ENCODE measurements around the gene POT1. TPM values are rescaled to one million over a fixed set of nuclear protein-coding genes. Genes with fewer than 3 reads are reported as not detected.

The POT1 gene
- total RNA-seq, 4 donors from 2014 or later: 5.1 to 20.3 (median 10.4) TPM

DNA sequence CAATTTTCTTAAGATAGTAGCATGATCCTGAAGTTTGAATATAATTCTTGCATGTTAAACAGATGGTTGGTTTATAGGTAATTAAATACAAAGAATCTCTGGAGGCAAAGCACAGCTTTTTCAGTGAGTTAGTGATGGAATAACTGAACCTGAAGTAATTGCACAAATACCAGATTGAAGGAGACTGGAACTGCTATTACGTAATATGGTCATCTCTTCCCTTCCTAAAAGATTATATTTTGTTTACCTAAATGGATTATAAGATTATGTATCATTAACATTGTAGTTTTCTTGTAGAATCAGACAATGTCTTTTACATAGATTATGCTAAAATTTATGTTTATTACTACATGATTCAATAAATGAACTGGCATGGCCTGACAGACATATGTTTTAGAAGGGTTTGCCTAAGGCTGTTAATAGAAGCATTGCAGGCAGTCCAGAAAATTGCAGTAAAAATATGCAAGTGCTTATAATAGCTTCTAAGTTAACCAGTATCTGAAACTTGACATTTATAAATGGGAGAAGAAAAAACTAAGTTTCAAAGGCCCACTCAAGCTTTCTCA, 128.2 kb downstream of the POT1 start:
- Histone ChIP-seq H3K9me3 (no peaks in the 10 kb centered on the region), H3K27me3 (no peaks in the 10 kb centered on the region), H3K4me1 (no peaks in the 10 kb centered on the region), H3K4me3 (no peak overlapping the region), H3K27ac (no peak overlapping the region), H3K36me3 (no peaks in the 10 kb centered on the region)
- ATAC-seq (no peak), DNase-seq (no peak)
- in situ Hi-C loops (cut with MboI; ENCODE audit: low sequenced_read_pairs in 4 of 4): no loop called here
- no peak for TF ChIP-seq POLR2A (IDR thresholded peaks at IDR 0.05)
- TF ChIP-seq, protein P1, sequence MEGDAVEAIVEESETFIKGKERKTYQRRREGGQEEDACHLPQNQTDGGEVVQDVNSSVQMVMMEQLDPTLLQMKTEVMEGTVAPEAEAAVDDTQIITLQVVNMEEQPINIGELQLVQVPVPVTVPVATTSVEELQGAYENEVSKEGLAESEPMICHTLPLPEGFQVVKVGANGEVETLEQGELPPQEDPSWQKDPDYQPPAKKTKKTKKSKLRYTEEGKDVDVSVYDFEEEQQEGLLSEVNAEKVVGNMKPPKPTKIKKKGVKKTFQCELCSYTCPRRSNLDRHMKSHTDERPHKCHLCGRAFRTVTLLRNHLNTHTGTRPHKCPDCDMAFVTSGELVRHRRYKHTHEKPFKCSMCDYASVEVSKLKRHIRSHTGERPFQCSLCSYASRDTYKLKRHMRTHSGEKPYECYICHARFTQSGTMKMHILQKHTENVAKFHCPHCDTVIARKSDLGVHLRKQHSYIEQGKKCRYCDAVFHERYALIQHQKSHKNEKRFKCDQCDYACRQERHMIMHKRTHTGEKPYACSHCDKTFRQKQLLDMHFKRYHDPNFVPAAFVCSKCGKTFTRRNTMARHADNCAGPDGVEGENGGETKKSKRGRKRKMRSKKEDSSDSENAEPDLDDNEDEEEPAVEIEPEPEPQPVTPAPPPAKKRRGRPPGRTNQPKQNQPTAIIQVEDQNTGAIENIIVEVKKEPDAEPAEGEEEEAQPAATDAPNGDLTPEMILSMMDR (IDR thresholded peaks at IDR 0.05 in 4 of 5, conservative IDR thresholded peaks at IDR 0.05 in 1 of 5): no peak
- intact Hi-C loops (cut with DNase I; ENCODE audit: low total_unique reads): no loop called here

DNA sequence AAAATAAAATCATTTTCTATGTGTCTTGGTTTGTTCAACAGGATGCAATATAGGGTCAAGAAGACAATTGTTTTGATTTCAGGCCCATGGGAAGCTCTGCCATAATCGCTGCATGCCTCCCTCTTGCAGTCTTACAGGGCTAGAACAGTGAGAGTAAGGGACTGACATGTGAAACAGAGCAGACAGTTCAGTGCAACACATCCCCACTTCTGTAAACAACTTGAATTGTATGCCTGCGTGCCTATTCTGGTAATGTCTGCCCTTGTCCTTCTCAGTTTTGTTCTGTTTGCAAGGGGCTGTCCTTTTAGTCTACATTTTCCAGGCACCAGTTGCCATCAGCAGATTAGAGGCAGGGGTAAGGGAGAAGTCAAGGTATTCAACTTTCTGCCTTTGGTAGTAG, 129.2 kb downstream of the POT1 start:
- in situ Hi-C loops (cut with MboI; ENCODE audit: low sequenced_read_pairs in 4 of 4) (no loop called here), intact Hi-C loops (cut with DNase I; ENCODE audit: low total_unique reads) (no loop called here)
- TF ChIP-seq, protein P1 (IDR thresholded peaks at IDR 0.05 in 4 of 5, conservative IDR thresholded peaks at IDR 0.05 in 1 of 5): no peak
- TF ChIP-seq POLR2A (IDR thresholded peaks at IDR 0.05): no peak

DNA sequence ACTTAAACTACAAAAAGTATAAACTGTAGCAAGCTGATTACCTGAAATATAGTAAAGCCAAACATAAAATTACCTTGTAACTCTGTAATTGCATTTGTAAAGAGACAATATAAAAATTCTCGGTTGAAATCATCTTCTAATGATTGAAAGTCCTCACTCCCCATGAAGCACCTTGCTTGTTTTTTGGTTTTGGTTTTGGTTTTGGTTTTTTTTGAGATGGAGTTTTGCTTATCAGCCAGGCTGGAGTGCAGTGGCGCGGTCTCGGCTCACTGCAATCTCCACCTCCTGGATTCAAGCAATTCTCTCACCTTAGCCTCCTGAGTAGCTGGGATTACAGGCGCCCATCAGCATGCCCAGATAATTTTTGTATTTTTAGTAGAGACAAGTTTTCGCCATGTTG, 130.2 kb downstream of the POT1 start:
- no peak for DNase-seq
- Histone ChIP-seq H3K36me3 (no peaks in the 10 kb centered on the region), H3K4me3 (no peak overlapping the region), H3K27me3 (no peaks in the 10 kb centered on the region), H3K9me3 (no peaks in the 10 kb centered on the region), H3K4me1 (no peaks in the 10 kb centered on the region), H3K27ac (no peak overlapping the region)
- no peak for TF ChIP-seq POLR2A (IDR thresholded peaks at IDR 0.05)
- TF ChIP-seq, protein P1 (IDR thresholded peaks at IDR 0.05 in 4 of 5, conservative IDR thresholded peaks at IDR 0.05 in 1 of 5): no peak
- intact Hi-C loops (cut with DNase I; ENCODE audit: low total_unique reads): no loop called here
- ATAC-seq: no peak
- in situ Hi-C loops (cut with MboI; ENCODE audit: low sequenced_read_pairs in 4 of 4): loop anchor here in 1 of 4 donors (25.0 kb wide), 1 partner anchor 637 kb away; no protein-coding TSS in a partner anchor

More for the DNA sequence above, 129.2 kb downstream of the POT1 start:
- ATAC-seq (no peak), DNase-seq (no peak)
- H3K4me1 ChIP-seq: no peaks in the 10 kb centered on the region
- H3K27me3 ChIP-seq: no peaks in the 10 kb centered on the region
- H3K27ac ChIP-seq: no peak overlapping the region
- no peaks in the 10 kb centered on the region for H3K9me3 ChIP-seq
- no peak overlapping the region for H3K4me3 ChIP-seq
- H3K36me3 ChIP-seq: no peaks in the 10 kb centered on the region

DNA sequence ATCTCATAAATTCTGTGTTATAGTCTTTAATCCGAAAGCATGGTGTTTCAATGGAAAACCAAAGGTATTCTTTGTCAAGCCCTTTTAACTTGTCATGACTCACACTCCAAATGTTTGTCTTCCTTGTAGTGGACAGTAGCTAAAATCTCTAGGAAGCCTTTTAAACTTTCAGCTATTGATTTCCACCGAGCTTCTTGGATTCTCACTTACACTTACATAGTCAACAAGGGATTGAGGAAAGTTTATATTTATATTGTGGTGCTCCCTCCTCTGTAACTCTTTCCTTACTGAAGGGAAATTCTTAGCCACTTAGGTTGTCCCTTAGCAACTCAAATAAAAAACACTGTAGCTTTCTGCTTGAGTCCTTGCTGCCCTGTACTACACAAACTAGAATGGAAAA, 132.9 kb downstream of the POT1 start:
- no peak for TF ChIP-seq POLR2A (IDR thresholded peaks at IDR 0.05)
- TF ChIP-seq, protein P1 (IDR thresholded peaks at IDR 0.05 in 4 of 5, conservative IDR thresholded peaks at IDR 0.05 in 1 of 5): no peak
- H3K36me3 ChIP-seq: no peaks in the 10 kb centered on the region
- ATAC-seq: no peak
- in situ Hi-C loops (cut with MboI; ENCODE audit: low sequenced_read_pairs in 4 of 4): loop anchor here in 1 of 4 donors (25.0 kb wide), 1 partner anchor 634 kb away; no protein-coding TSS in a partner anchor
- H3K4me1 ChIP-seq: no peaks in the 10 kb centered on the region
- H3K27me3 ChIP-seq: no peaks in the 10 kb centered on the region
- no peak overlapping the region for H3K4me3 ChIP-seq
- H3K9me3 ChIP-seq: no peaks in the 10 kb centered on the region
- intact Hi-C loops (cut with DNase I; ENCODE audit: low total_unique reads): no loop called here
- DNase-seq: no peak
- H3K27ac ChIP-seq: no peak overlapping the region

DNA sequence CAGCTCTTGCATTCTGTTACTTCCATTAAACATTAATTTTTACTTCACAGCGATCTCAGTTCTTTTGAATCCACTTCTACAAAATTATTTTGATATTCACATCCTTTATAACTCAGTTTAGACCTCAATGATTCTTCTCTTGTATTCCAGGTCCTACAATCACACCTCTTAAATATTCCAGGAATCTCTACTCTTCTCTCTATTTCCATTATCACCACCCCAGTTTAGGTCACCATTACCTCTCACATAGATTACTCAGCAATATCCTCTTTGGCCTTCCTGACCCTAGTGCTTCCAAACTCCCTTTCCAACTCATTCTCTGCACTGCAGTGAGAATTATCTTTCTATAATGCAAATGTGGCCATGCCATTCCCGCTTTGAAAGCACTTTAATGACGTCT, 136.9 kb downstream of the POT1 start:
- no peak for DNase-seq
- TF ChIP-seq, protein P1 (IDR thresholded peaks at IDR 0.05 in 4 of 5, conservative IDR thresholded peaks at IDR 0.05 in 1 of 5): no peak
- TF ChIP-seq POLR2A (IDR thresholded peaks at IDR 0.05): no peak
- no peak for ATAC-seq
- H3K27me3 ChIP-seq: no peaks in the 10 kb centered on the region
- in situ Hi-C loops (cut with MboI; ENCODE audit: low sequenced_read_pairs in 4 of 4): loop anchor here in 1 of 4 donors (25.0 kb wide), 1 partner anchor 630 kb away; no protein-coding TSS in a partner anchor
- no peak overlapping the region for H3K27ac ChIP-seq
- H3K4me1 ChIP-seq: no peaks in the 10 kb centered on the region
- no peaks in the 10 kb centered on the region for H3K36me3 ChIP-seq
- H3K4me3 ChIP-seq: no peak overlapping the region
- no peaks in the 10 kb centered on the region for H3K9me3 ChIP-seq
- intact Hi-C loops (cut with DNase I; ENCODE audit: low total_unique reads): no loop called here

All from gastrocnemius medialis (tissue), 4 donors.